Heart left ventricle (tissue), 13 donors: Measurements from ENCODE around the gene PLAGL2.

Source experiments
- CTCF ChIP-seq, 12 donors: fragments of 200-600 bp; sonication (generic) in 4 of 12; IDR thresholded peaks; one replicate each; pipeline versions ENCODE4 v1.5.0 to v1.8.0; 2018 to 2022; ENCODE audit warnings: antibody characterized with exemption in 12 of 12, mild to moderate bottlenecking in 5 of 12
- POLR2A ChIP-seq, 2 donors: fragments of 450-650 bp; IDR thresholded peaks; one replicate each; pipeline ENCODE4 v1.6.1; 2017; ENCODE audit warnings: antibody characterized with exemption in 2 of 2, mild to moderate bottlenecking in 2 of 2, moderate library complexity in 2 of 2
- donor health status: ischemic (EF 13 %, LVEDD 7.1; RV severe dilation, severe dysfunction).
- donor health status: DM: no; HTN: yes; CAD: no.
- donor health status: DM: no; HTN: no; CAD: no.
- donor health status: ischemic (EF 25% LVEDD 6.9; RV normal size, moderate dysfunction).
- donor health status: ischemic (EF 25% LVEDD 5.7; RV mildly dilated, moderate dysfunction).
- donor health status: ischemic (EF 35%, LVEDD 5.7; RV mildly dilated, moderate dysfunction).
- donor health status: nonischemic (EF 11% LVEDD 7.7; RV severe dilation, severe dysfunction).
- donor health status: DM: yes; HTN: yes; CAD: no.
- donor health status: PGD.
- donor health status: ischemic (EF 29% LVEDD 5.4; RV normal size, mild dysfunction).
- donor health status: nonischemic (EF 23%, LVEDD 6.1; RV moderate dilation, normal function).

DNA sequence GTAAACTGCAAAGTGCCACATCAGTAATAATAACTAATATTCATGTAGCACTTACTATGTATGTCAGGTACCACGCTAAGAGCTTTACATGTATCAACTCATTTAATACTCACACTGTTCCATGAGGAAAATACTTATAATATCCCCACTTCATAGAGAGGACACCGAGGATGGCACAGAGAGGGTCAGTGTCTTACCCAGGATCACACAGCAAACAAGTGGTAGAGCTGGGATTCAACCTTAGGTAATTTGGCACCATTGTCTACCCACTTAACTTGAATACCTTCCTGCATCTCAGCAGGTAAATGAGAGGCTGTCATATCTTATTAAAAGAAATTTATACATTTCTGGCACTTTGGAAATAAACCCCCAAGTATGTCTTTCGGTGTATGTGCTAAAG lies 8.2 kb upstream of the PLAGL2 start:
- TF ChIP-seq POLR2A (IDR thresholded peaks at IDR 0.05) (no peak), CTCF (IDR thresholded peaks at IDR 0.05) (no peak)
